ENCODE data around the gene PPEF1.
"Not testable (repeated sequence)": the region's sequence is repeated elsewhere in the genome, so short reads cannot be mapped to it uniquely, and the experiment has no call there.

Gene PPEF1

DNA sequence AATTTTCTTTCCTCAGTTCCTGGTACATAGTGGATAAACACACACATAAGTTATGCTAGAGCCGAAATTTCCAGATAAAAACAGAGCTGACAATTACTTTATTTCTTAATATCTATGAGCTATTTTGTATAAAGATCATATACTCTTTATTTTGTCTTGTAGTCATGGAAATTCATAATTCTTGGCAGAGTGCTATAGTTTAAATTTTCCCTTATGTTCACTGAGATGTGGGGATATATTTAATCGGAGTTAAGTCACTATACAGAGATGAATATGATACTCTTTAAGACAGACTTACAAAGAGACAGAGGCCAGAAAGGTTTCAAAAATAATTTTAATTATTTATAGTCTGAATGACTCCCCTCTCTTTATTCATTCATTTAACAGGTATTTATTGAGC is 89.7 kb downstream of the PPEF1 start:
- Histone ChIP-seq H3K27me3 (ENCODE audit: control insufficient read depth, insufficient read depth, low read length) (peaks cover 5% of the 10 kb centered on the region; the same call in 1 of the 2 replicates), H3K27ac (ENCODE audit: low read depth, low read length) (no peak overlapping the region), H3K4me3 (ENCODE audit: low read depth, low read length) (no peak overlapping the region), H3K9ac (ENCODE audit: low read length) (no peak overlapping the region), H3K36me3 (ENCODE audit: control insufficient read depth, insufficient read depth, low read length) (no peaks in the 10 kb centered on the region), H3K4me1 (ENCODE audit: control insufficient read depth, insufficient read depth, low read length) (peaks cover 19% of the 10 kb centered on the region), H3K9me3 (ENCODE audit: control insufficient read depth, insufficient read depth, low read depth, low read length) (no peaks in the 10 kb centered on the region)

DNA sequence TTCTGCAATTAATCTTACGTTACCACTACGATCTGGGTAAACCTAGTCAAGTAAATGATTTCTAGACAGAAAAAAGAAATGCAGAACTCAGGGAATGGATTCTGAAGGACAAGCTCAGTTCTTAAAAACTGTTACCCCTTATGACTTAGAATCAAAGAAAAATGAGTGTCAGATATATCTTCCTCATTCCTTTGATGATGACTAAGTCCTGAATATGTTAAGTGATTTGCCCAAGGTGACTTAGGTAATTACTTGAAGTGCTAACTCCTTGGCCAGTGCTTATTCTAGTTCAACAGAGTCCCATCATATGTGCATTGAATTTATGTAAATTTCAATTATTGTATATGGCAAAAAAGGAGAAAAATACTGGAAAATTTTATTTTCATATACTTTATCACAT is 92.5 kb downstream of the PPEF1 start:
- peaks cover 16% of the 10 kb centered on the region for H3K9me3 ChIP-seq (ENCODE audit: control insufficient read depth, insufficient read depth, low read depth, low read length)
- no peak overlapping the region for H3K4me3 ChIP-seq (ENCODE audit: low read depth, low read length)
- H3K27me3 ChIP-seq (ENCODE audit: control insufficient read depth, insufficient read depth, low read length): peaks cover 5% of the 10 kb centered on the region; the same call in 1 of the 2 replicates
- H3K9ac ChIP-seq (ENCODE audit: low read length): no peak overlapping the region
- no peaks in the 10 kb centered on the region for H3K4me1 ChIP-seq (ENCODE audit: control insufficient read depth, insufficient read depth, low read length)
- no peak overlapping the region for H3K27ac ChIP-seq (ENCODE audit: low read depth, low read length)
- H3K36me3 ChIP-seq (ENCODE audit: control insufficient read depth, insufficient read depth, low read length): no peaks in the 10 kb centered on the region

DNA sequence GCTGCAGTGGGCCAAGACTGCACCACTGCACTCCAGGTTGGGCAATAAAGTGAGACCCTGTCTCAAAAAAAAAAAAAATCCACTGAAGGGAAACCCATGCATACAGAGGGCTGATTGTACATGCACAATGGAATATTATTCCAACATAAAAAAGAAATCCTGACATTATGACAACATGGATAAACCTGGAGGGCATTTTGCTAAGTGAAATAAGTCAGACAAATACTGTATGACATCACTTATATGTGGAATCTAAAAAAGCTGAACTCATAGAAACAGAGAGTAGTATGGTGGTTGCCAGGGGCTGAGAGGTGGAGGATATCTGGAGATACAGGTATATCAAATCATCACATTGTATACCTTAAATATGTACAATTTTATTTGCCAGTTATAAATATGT is 102.2 kb downstream of the PPEF1 start:
- Histone ChIP-seq H3K27me3 (ENCODE audit: control insufficient read depth, insufficient read depth, low read length) (no peaks in the 10 kb centered on the region), H3K36me3 (ENCODE audit: control insufficient read depth, insufficient read depth, low read length) (no peaks in the 10 kb centered on the region), H3K4me3 (ENCODE audit: low read depth, low read length) (no peak overlapping the region), H3K9me3 (ENCODE audit: control insufficient read depth, insufficient read depth, low read depth, low read length) (0 out of 2 replicates have a peak, but pooled peaks cover 3% of the 10 kb centered on the region), H3K27ac (ENCODE audit: low read depth, low read length) (no peak overlapping the region), H3K4me1 (ENCODE audit: control insufficient read depth, insufficient read depth, low read length) (no peaks in the 10 kb centered on the region), H3K9ac (ENCODE audit: low read length) (no peak overlapping the region)

DNA sequence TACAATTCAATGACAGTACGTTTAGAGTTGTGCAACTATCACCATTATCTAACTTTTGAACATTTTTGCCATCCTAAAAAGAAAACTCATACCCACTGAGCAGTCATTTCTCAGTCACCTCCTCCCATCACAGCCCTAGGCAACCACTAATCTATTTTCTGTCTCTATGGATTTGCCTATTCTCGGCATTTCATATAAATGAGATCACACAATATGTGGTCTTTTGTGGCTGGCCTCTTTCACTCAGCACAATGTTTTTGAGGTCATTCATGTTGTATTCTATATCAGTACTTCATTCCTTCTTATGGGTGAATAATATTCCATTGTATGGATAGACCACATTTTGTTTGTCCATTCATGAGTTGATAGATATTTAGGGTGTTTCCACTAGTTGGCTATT is 103.0 kb downstream of the PPEF1 start:
- Histone ChIP-seq H3K9ac (ENCODE audit: low read length) (no peak overlapping the region), H3K36me3 (ENCODE audit: control insufficient read depth, insufficient read depth, low read length) (no peaks in the 10 kb centered on the region), H3K27me3 (ENCODE audit: control insufficient read depth, insufficient read depth, low read length) (no peaks in the 10 kb centered on the region), H3K4me1 (ENCODE audit: control insufficient read depth, insufficient read depth, low read length) (no peaks in the 10 kb centered on the region), H3K4me3 (ENCODE audit: low read depth, low read length) (no peak overlapping the region), H3K27ac (ENCODE audit: low read depth, low read length) (no peak overlapping the region), H3K9me3 (ENCODE audit: control insufficient read depth, insufficient read depth, low read depth, low read length) (0 out of 2 replicates have a peak, but pooled peaks cover under 1% of the 10 kb centered on the region)

- no peak overlapping the region for H3K9ac ChIP-seq (ENCODE audit: low read length)
- no peaks in the 10 kb centered on the region; the same call in 1 of the 2 replicates for H3K4me1 ChIP-seq (ENCODE audit: control insufficient read depth, insufficient read depth, low read length)
- H3K36me3 ChIP-seq (ENCODE audit: control insufficient read depth, insufficient read depth, low read length): no peaks in the 10 kb centered on the region
- no peak overlapping the region for H3K27ac ChIP-seq (ENCODE audit: low read depth, low read length)
- H3K27me3 ChIP-seq (ENCODE audit: control insufficient read depth, insufficient read depth, low read length): no peaks in the 10 kb centered on the region
- H3K9me3 ChIP-seq (ENCODE audit: control insufficient read depth, insufficient read depth, low read depth, low read length): peaks cover 22% of the 10 kb centered on the region
- no peak overlapping the region for H3K4me3 ChIP-seq (ENCODE audit: low read depth, low read length)
Measured at GRCh38 chrX:18825375-18825774, 117.9 kb downstream of the PPEF1 start.

DNA sequence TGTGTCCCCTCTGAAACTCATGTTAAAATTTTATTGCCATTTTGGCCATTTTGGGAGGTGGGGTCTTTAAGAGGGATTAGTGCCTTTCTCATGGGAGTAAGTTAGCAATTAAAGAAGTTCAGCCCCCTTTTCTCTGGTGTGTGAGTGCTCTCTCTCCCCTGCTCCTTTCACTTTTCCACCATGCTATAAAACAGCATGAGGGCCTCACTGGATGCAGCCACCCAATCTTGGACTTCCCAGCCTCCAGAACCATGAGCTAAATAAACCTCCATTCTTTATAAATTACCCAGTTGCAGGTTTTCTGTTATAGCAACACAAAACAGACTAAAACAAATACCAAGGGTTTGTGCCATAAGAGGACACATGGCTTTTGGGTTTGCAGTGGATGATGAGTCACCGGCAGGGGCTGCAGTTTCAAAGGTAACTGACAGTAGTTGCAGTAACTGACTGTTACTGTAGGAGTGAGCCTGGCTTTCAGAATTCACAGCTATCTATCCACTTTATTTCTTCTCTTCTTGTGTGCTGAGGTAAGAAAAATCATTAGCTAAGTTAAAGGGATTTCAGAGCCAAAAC is 121.5 kb downstream of the PPEF1 start:
- H3K27ac ChIP-seq (ENCODE audit: low read depth, low read length): no peak overlapping the region
- H3K27me3 ChIP-seq (ENCODE audit: control insufficient read depth, insufficient read depth, low read length): no peaks in the 10 kb centered on the region
- H3K9me3 ChIP-seq (ENCODE audit: control insufficient read depth, insufficient read depth, low read depth, low read length): peaks cover 22% of the 10 kb centered on the region
- H3K4me1 ChIP-seq (ENCODE audit: control insufficient read depth, insufficient read depth, low read length): no peaks in the 10 kb centered on the region; the same call in 1 of the 2 replicates
- no peak overlapping the region for H3K9ac ChIP-seq (ENCODE audit: low read length)
- no peaks in the 10 kb centered on the region for H3K36me3 ChIP-seq (ENCODE audit: control insufficient read depth, insufficient read depth, low read length)
- H3K4me3 ChIP-seq (ENCODE audit: low read depth, low read length): no peak overlapping the region

- H3K9me3 ChIP-seq (ENCODE audit: control insufficient read depth, insufficient read depth, low read depth, low read length): peaks cover 18% of the 10 kb centered on the region
- H3K36me3 ChIP-seq (ENCODE audit: control insufficient read depth, insufficient read depth, low read length): no peaks in the 10 kb centered on the region
- no peak overlapping the region for H3K4me3 ChIP-seq (ENCODE audit: low read depth, low read length)
- H3K9ac ChIP-seq (ENCODE audit: low read length): no peak overlapping the region
- H3K4me1 ChIP-seq (ENCODE audit: control insufficient read depth, insufficient read depth, low read length): no peaks in the 10 kb centered on the region
- no peaks in the 10 kb centered on the region for H3K27me3 ChIP-seq (ENCODE audit: control insufficient read depth, insufficient read depth, low read length)
- H3K27ac ChIP-seq (ENCODE audit: low read depth, low read length): no peak overlapping the region
Measured at GRCh38 chrX:18833071-18833731, 125.8 kb downstream of the PPEF1 start.

- H3K9me3 ChIP-seq (ENCODE audit: control insufficient read depth, insufficient read depth, low read depth, low read length): peaks cover 44% of the 10 kb centered on the region
- H3K36me3 ChIP-seq (ENCODE audit: control insufficient read depth, insufficient read depth, low read length); H3K27ac ChIP-seq (ENCODE audit: low read depth, low read length); H3K4me3 ChIP-seq (ENCODE audit: low read depth, low read length); H3K27me3 ChIP-seq (ENCODE audit: control insufficient read depth, insufficient read depth, low read length); H3K9ac ChIP-seq (ENCODE audit: low read length); H3K4me1 ChIP-seq (ENCODE audit: control insufficient read depth, insufficient read depth, low read length): not testable (repeated sequence)
Measured at GRCh38 chrX:18847901-18848300, 140.5 kb downstream of the PPEF1 start.

DNA sequence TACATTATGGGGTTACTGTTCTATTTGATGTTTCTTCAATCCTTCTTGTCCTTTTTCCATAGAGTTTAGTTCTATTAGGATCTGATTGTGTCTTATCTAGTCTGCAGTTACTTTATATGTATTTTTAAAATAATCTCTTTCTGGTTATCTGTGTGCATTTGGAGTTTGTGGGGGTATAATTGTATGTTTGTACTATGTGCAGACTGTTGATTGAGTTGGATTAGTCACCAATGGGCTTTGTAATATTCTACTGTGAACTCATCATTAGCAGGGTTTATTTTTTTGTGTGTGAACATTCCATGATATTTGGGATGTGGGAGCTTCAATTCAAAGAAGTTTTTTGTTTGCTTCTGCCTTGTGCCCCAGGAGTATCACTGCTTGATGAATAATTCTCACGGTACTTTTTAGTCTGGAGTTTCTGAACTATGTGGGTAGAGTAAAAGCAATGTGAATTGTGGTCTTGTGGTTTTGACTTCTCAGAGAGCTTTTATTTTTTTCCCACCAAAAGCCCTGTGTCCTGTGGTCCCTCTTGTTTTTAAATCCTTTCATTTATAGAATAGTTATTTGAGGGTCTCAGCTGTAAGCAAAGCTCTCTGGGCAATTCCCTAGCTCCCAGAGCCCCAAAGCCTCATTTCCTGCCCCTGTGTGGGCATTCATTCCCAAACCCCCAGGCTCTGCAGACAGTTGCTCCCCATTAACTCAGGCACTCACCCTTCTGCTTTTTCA is 148.6 kb downstream of the PPEF1 start:
- H3K4me1 ChIP-seq (ENCODE audit: control insufficient read depth, insufficient read depth, low read length): no peaks in the 10 kb centered on the region
- H3K36me3 ChIP-seq (ENCODE audit: control insufficient read depth, insufficient read depth, low read length): no peaks in the 10 kb centered on the region
- no peak overlapping the region for H3K9ac ChIP-seq (ENCODE audit: low read length)
- no peak overlapping the region for H3K27ac ChIP-seq (ENCODE audit: low read depth, low read length)
- no peak overlapping the region for H3K4me3 ChIP-seq (ENCODE audit: low read depth, low read length)
- peaks cover 14% of the 10 kb centered on the region; the same call in 1 of the 2 replicates for H3K9me3 ChIP-seq (ENCODE audit: control insufficient read depth, insufficient read depth, low read depth, low read length)
- H3K27me3 ChIP-seq (ENCODE audit: control insufficient read depth, insufficient read depth, low read length): no peaks in the 10 kb centered on the region

DNA sequence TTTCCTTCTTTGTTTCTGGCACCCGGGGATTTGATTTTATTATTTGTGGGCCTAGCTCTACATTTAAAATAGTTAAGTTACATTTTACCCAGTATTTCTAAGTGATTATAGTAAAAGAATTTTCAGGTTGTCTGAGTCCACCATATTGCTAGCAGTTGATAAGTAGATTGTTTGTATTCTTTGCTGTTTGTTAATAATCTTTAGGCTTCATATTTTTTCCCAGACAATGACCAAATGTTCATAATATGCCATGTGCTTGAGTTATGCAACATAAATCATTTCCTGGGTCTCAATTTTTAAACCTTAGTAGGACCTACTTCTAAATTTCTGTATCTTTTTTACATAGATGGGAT is 149.2 kb downstream of the PPEF1 start:
- H3K27ac ChIP-seq (ENCODE audit: low read depth, low read length): no peak overlapping the region
- H3K9me3 ChIP-seq (ENCODE audit: control insufficient read depth, insufficient read depth, low read depth, low read length): peaks cover 12% of the 10 kb centered on the region; the same call in 1 of the 2 replicates
- no peak overlapping the region for H3K9ac ChIP-seq (ENCODE audit: low read length)
- H3K36me3 ChIP-seq (ENCODE audit: control insufficient read depth, insufficient read depth, low read length): no peaks in the 10 kb centered on the region
- H3K4me3 ChIP-seq (ENCODE audit: low read depth, low read length): no peak overlapping the region
- H3K4me1 ChIP-seq (ENCODE audit: control insufficient read depth, insufficient read depth, low read length): no peaks in the 10 kb centered on the region
- no peaks in the 10 kb centered on the region for H3K27me3 ChIP-seq (ENCODE audit: control insufficient read depth, insufficient read depth, low read length)

GRCh38 chrX:18861511-18861910 is 154.1 kb downstream of the PPEF1 start:
- no peaks in the 10 kb centered on the region for H3K4me1 ChIP-seq (ENCODE audit: control insufficient read depth, insufficient read depth, low read length)
- H3K9me3 ChIP-seq (ENCODE audit: control insufficient read depth, insufficient read depth, low read depth, low read length): peaks cover 15% of the 10 kb centered on the region
- H3K9ac ChIP-seq (ENCODE audit: low read length): no peak overlapping the region
- H3K4me3 ChIP-seq (ENCODE audit: low read depth, low read length): no peak overlapping the region
- no peak overlapping the region for H3K27ac ChIP-seq (ENCODE audit: low read depth, low read length)
- H3K27me3 ChIP-seq (ENCODE audit: control insufficient read depth, insufficient read depth, low read length): no peaks in the 10 kb centered on the region
- no peaks in the 10 kb centered on the region for H3K36me3 ChIP-seq (ENCODE audit: control insufficient read depth, insufficient read depth, low read length)

Measured in HUES6 (cell line).